ENCODE measurements around the gene RNF187.

Gene RNF187

GRCh38 chr1:228494391-228494790 is 7.2 kb downstream of the RNF187 start:
- no peak for ATAC-seq
- TF ChIP-seq ZFP30 (CRISPR knock-in tag; IDR thresholded peaks at IDR 0.05) = no peak
- TF ChIP-seq POU6F1 (CRISPR knock-in tag; IDR thresholded peaks at IDR 0.05; ENCODE audit: borderline replicate concordance, low read depth) = no peak
- no peak for TF ChIP-seq ARNTL (CRISPR knock-in tag; IDR thresholded peaks at IDR 0.05; ENCODE audit: borderline replicate concordance, low read depth)
- TF ChIP-seq TCF4 (CRISPR knock-in tag; IDR thresholded peaks at IDR 0.05; ENCODE audit: borderline replicate concordance) = no peak
- TF ChIP-seq TOX (CRISPR knock-in tag; IDR thresholded peaks at IDR 0.05; ENCODE audit: borderline replicate concordance) = no peak
- no peak for TF ChIP-seq OSR1 (CRISPR knock-in tag; IDR thresholded peaks at IDR 0.05)
- TF ChIP-seq PPARA (CRISPR knock-in tag; IDR thresholded peaks at IDR 0.05; ENCODE audit: borderline replicate concordance) = no peak
- TF ChIP-seq GLIS3 (CRISPR knock-in tag; IDR thresholded peaks at IDR 0.05) = no peak
- TF ChIP-seq ZNF565 (CRISPR knock-in tag; conservative IDR thresholded peaks at IDR 0.05; ENCODE audit: low read depth) = no peak
- TF ChIP-seq CSRNP3 (CRISPR knock-in tag; IDR thresholded peaks at IDR 0.05) = no peak

- no peak for TF ChIP-seq ARNTL (CRISPR knock-in tag; IDR thresholded peaks at IDR 0.05; ENCODE audit: borderline replicate concordance, low read depth)
- TF ChIP-seq ESRRG (CRISPR knock-in tag; IDR thresholded peaks at IDR 0.05) = no peak
- TF ChIP-seq ZNF70 (CRISPR knock-in tag; IDR thresholded peaks at IDR 0.05) = no peak
- TF ChIP-seq TOX (CRISPR knock-in tag; IDR thresholded peaks at IDR 0.05; ENCODE audit: borderline replicate concordance) = no peak
- no peak for TF ChIP-seq RARB (CRISPR knock-in tag; IDR thresholded peaks at IDR 0.05)
- TF ChIP-seq OSR1 (CRISPR knock-in tag; IDR thresholded peaks at IDR 0.05) = no peak
- no peak for TF ChIP-seq TSHZ2 (CRISPR knock-in tag; IDR thresholded peaks at IDR 0.05)
- ATAC-seq = no peak; the same call in 2 of the 3 replicates
These were observed 8.0 kb downstream of the RNF187 start for GRCh38 chr1:228494970-228495853.

- no peak for ATAC-seq
These were observed 8.9 kb downstream of the RNF187 start for GRCh38 chr1:228496084-228496483.

More at GRCh38 chr1:228496084-228496483, 8.9 kb downstream of the RNF187 start:
- TF ChIP-seq CSDC2 (CRISPR knock-in tag; IDR thresholded peaks at IDR 0.05) (no peak), OSR1 (CRISPR knock-in tag; IDR thresholded peaks at IDR 0.05) (no peak), ZNF565 (CRISPR knock-in tag; conservative IDR thresholded peaks at IDR 0.05; ENCODE audit: low read depth) (no peak), PATZ1 (CRISPR knock-in tag; IDR thresholded peaks at IDR 0.05; ENCODE audit: borderline replicate concordance) (no peak), PPARA (CRISPR knock-in tag; IDR thresholded peaks at IDR 0.05; ENCODE audit: borderline replicate concordance) (no peak), ZNF8 (CRISPR knock-in tag; IDR thresholded peaks at IDR 0.05) (no peak), CREB5 (CRISPR knock-in tag; IDR thresholded peaks at IDR 0.05; ENCODE audit: low read depth) (no peak), ZNF70 (CRISPR knock-in tag; IDR thresholded peaks at IDR 0.05) (no peak), TSHZ2 (CRISPR knock-in tag; IDR thresholded peaks at IDR 0.05) (no peak), GLIS3 (CRISPR knock-in tag; IDR thresholded peaks at IDR 0.05) (no peak), TOX (CRISPR knock-in tag; IDR thresholded peaks at IDR 0.05; ENCODE audit: borderline replicate concordance) (no peak), ESRRG (CRISPR knock-in tag; IDR thresholded peaks at IDR 0.05) (no peak), ZFP30 (CRISPR knock-in tag; IDR thresholded peaks at IDR 0.05) (no peak), ARNTL (CRISPR knock-in tag; IDR thresholded peaks at IDR 0.05; ENCODE audit: borderline replicate concordance, low read depth) (no peak), SNAI2 (CRISPR knock-in tag; IDR thresholded peaks at IDR 0.05) (no peak), ZC3H10 (CRISPR knock-in tag; IDR thresholded peaks at IDR 0.05) (no peak)

Data from SK-N-SH treated with all-trans-retinoic acid at 6 μM for 48 hours (cell line).